ENCODE measurements around the gene SLC44A3.

SLC44A3 gene

GRCh38 chr1:94931254-94931841 is 111.2 kb downstream of the SLC44A3 start:
- TF ChIP-seq CTCF (IDR thresholded peaks at IDR 0.05) = no peak

- TF ChIP-seq CTCF (IDR thresholded peaks at IDR 0.05) = no peak
Measured at GRCh38 chr1:94934551-94934950, 114.4 kb downstream of the SLC44A3 start.

- no peak for TF ChIP-seq CTCF (IDR thresholded peaks at IDR 0.05)
Measured at GRCh38 chr1:94935034-94935433, 114.9 kb downstream of the SLC44A3 start.

GRCh38 chr1:94935476-94935875 is 115.3 kb downstream of the SLC44A3 start:
- no peak for TF ChIP-seq CTCF (IDR thresholded peaks at IDR 0.05)

GRCh38 chr1:94936861-94937620 is 116.9 kb downstream of the SLC44A3 start:
- TF ChIP-seq CTCF (IDR thresholded peaks at IDR 0.05) = no peak

GRCh38 chr1:94937820-94938219 is 117.7 kb downstream of the SLC44A3 start:
- TF ChIP-seq CTCF (IDR thresholded peaks at IDR 0.05) = no peak

- no peak for TF ChIP-seq CTCF (IDR thresholded peaks at IDR 0.05)
Measured at GRCh38 chr1:94940738-94941137, 120.6 kb downstream of the SLC44A3 start.
